ENCODE measurements around the gene F2RL1. TPM values are rescaled to one million over a fixed set of nuclear protein-coding genes. Genes with fewer than 3 reads are reported as not detected.

F2RL1 gene
- total and polyA plus RNA-seq, 2 of the 13 experiments (the other 11 are each of a cell fraction or from before 2014, with no cell fraction given): 9.9 to 23.0 TPM

DNA sequence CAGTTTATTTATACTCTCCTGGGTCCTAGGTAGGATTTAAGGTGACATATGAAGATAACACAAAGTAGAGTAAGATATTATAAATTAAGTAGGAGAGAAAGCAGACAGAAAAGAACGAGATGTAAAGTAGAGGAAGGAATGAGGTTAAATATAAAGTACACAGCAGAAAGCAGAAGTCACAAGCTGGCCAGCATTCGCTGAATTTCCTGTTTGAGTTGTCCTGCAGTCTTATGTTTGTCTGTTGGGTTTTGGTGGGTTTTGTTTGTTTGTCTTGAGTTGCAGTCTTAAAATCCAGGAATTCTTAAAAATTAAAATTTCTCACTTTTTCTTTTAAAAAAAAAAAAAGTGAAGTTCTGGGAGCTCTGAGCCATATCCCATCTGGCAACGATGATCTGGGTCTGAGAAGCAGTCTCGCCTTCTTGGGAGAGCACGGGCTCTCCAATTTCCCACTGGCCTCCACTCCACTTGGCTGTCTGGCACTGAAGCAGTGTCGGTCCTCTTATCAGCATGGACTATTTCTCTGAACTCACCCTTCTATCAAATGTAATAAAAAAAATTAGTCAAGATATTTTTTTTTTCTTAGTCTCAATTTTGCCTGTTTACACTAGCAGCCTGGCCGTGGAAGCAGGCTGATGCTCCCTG is 33.0 kb downstream of the F2RL1 start:
- no peaks in the 10 kb centered on the region for H4K20me1 ChIP-seq (ENCODE audit: insufficient read depth, low read length)
- no peak for FAIRE-seq
- no peak overlapping the region for H3K4me3 ChIP-seq (replicated peaks in 1 of 3; ENCODE audit: insufficient read depth in 1 of 3, low read depth in 2 of 3, low read length in 3 of 3)
- peaks cover 19% of the 10 kb centered on the region; the same call in 1 of the 2 replicates for H3K4me1 ChIP-seq (ENCODE audit: insufficient read depth, low read length)
- 48% methylated on average over 7 of the region's 7 CpGs for WGBS (ENCODE audit: low lambda C conversion rate)
- no peaks in the 10 kb centered on the region for H3K79me2 ChIP-seq (ENCODE audit: insufficient read depth, low read length)
- no TSS peak for BruUV-seq (replicated peaks)
- no peaks in the 10 kb centered on the region; a peak in 1 of 5 replicates for H3K27me3 ChIP-seq (ENCODE audit: control insufficient read depth in 1 of 2, insufficient read depth in 2 of 2, low read length in 2 of 2)
- no peaks in the 10 kb centered on the region for H3K36me3 ChIP-seq (replicated peaks in 1 of 2; ENCODE audit: control insufficient read depth in 1 of 2, insufficient read depth in 2 of 2, low read length in 2 of 2)
- no peak for ATAC-seq
- no peak overlapping the region for H3K27ac ChIP-seq (ENCODE audit: extremely low read length, insufficient read depth, low read length)
- in situ Hi-C loops (cut with HindIII; ENCODE audit: extremely low pct_ligation_motif_present, low pct_unique_long_range_greater_than_20kb): no loop called here
- CTCF ChIA-PET (ENCODE audit: low intra/inter-chr PET ratio, low total read pairs): no interaction called here
- no peaks in the 10 kb centered on the region for H3K9me3 ChIP-seq (ENCODE audit: low read length)
- H3K4me2 ChIP-seq (ENCODE audit: low read depth, low read length): no peak overlapping the region
- intact Hi-C loops (cut with micrococcal nuclease; ENCODE audit: unreplicated experiment): no loop called here
- DNase-seq (ENCODE audit: low spot score): no peak
- TF ChIP-seq SOX6 (IDR thresholded peaks at IDR 0.05) (no peak), SOX6 (CRISPR knock-in tag; IDR thresholded peaks at IDR 0.05) (no peak), POLR2G (IDR thresholded peaks at IDR 0.05; ENCODE audit: low read depth, low read length) (no peak), SRSF4 (IDR thresholded peaks at IDR 0.05; ENCODE audit: low read depth, low read length, poor library complexity, severe bottlenecking) (no peak), NFAT5 (CRISPR knock-in tag; IDR thresholded peaks at IDR 0.05) (no peak), ZNF337 (CRISPR knock-in tag; IDR thresholded peaks at IDR 0.05; ENCODE audit: borderline replicate concordance, low read depth) (no peak), ATRX (CRISPR knock-in tag; IDR thresholded peaks at IDR 0.05; ENCODE audit: borderline replicate concordance) (no peak), CENPX (CRISPR knock-in tag; IDR thresholded peaks at IDR 0.05) (no peak), ZNF207 (IDR thresholded peaks at IDR 0.05; ENCODE audit: borderline replicate concordance) (no peak), TCF7 (IDR thresholded peaks at IDR 0.05; ENCODE audit: low read depth) (no peak), ISX (CRISPR knock-in tag; conservative IDR thresholded peaks at IDR 0.05) (no peak), SRSF9 (IDR thresholded peaks at IDR 0.05; ENCODE audit: borderline replicate concordance, insufficient read depth, low read depth, low read length, poor library complexity, severe bottlenecking) (no peak), ZNF841 (CRISPR knock-in tag; IDR thresholded peaks at IDR 0.05; ENCODE audit: borderline replicate concordance) (no peak)
- POLR2A ChIA-PET: no interaction called here
- H2AFZ ChIP-seq (ENCODE audit: low read length): no peak overlapping the region
- no peak overlapping the region for H3K9ac ChIP-seq (ENCODE audit: insufficient read depth, low read depth, low read length)

Data from HepG2 (cell line).